NCI-H2227 treated with DMSO at 0.1 percent for 48 hours (cell line): ENCODE data around the gene UCMA.

Source experiments
- DNase-seq: peaks from one replicate; lab custom pipeline; 2025; lab: John Stamatoyannopoulos, UW

The UCMA gene

GRCh38 chr10:13187135-13187534, 47.0 kb downstream of the UCMA start:
- DNase-seq = no peak

GRCh38 chr10:13184730-13185514, 49.3 kb downstream of the UCMA start:
- DNase-seq = no peak

GRCh38 chr10:13184276-13184675, 49.9 kb downstream of the UCMA start:
- DNase-seq = no peak

GRCh38 chr10:13183625-13184024, 50.5 kb downstream of the UCMA start:
- no peak for DNase-seq

- no peak for DNase-seq
Measured at GRCh38 chr10:13182424-13182823, 51.8 kb downstream of the UCMA start.

GRCh38 chr10:13180788-13181187, 53.4 kb downstream of the UCMA start:
- no peak for DNase-seq

- DNase-seq = no peak
Measured at GRCh38 chr10:13173616-13174015, 60.6 kb downstream of the UCMA start.
